Right lobe of liver (tissue), 6 donors: ENCODE measurements around the gene PPIA. TPM values are rescaled to one million over a fixed set of nuclear protein-coding genes. Genes with fewer than 3 reads are reported as not detected.

ENCODE experiments used
- ATAC-seq, 4 donors: fragments of 200-7000 bp; cut with Tn5 transposase; one replicate each; pipeline ENCODE4 v1.9.1; 2020; ENCODE audit warnings: mild to moderate bottlenecking in 4 of 4, moderate library complexity in 4 of 4
- DNase-seq, 3 donors: peaks; one replicate each; pipeline ENCODE4 v3.0.0-alpha.2; 2020
- H3K27ac ChIP-seq, 3 donors: fragments of 200-600 bp; one replicate each; pipeline ENCODE4 v1.8.0; 2022
- H3K27me3 ChIP-seq, 2 donors: fragments of 200-600 bp; one replicate each; pipeline ENCODE4 v1.8.0; 2022
- H3K36me3 ChIP-seq, 4 donors: fragments of 200-600 bp; sonication (generic) in 1 of 4; one replicate each; pipeline versions ENCODE4 v1.5.1 to v1.8.0; 2017 to 2022; ENCODE audit warnings: control low read depth in 1 of 4
- H3K4me1 ChIP-seq, 4 donors: fragments of 200-600 bp; sonication (generic) in 1 of 4; one replicate each; pipeline versions ENCODE4 v1.5.1 to v1.8.0; 2017 to 2022; ENCODE audit warnings: control low read depth in 1 of 4
- H3K4me3 ChIP-seq, 3 donors: fragments of 200-600 bp; one replicate each; pipeline ENCODE4 v1.8.0; 2022
- H3K9me3 ChIP-seq, 4 donors: fragments of 200-600 bp; sonication (generic) in 1 of 4; one replicate each; pipeline versions ENCODE4 v1.5.1 to v1.8.0; 2017 to 2022; ENCODE audit warnings: control low read depth in 1 of 4
- POLR2A ChIP-seq: fragments of 450-650 bp; IDR thresholded peaks from one replicate; pipeline ENCODE4 v1.6.1; 2017; ENCODE audit warnings: antibody characterized with exemption, mild to moderate bottlenecking
- WGBS: methylation state at CpG from one replicate; pipeline ENCODE4 v1.1.6; 2018; ENCODE audit warnings: low coverage, low lambda C conversion rate; ENCODE audit not compliant: insufficient coverage; ENCODE audit errors: missing lambda C conversion rate; 5-methylcytosine and 5-hydroxymethylcytosine counted together
- intact Hi-C, 2 donors: fragments of 100-400 bp; cut with DNase I; formaldehyde crosslinking; loops; one replicate each; pipeline versions ENCODE4 v1.11.2 to v1.14.1; 2022
- total RNA-seq, 6 experiments: library from RNA; depleted of rRNA in 2 of 6; stranded (reverse); fragments of >200 nt in 2 of 6; fragmentation: NEBNext Ultra II Directional in 3 of 6; extraction: Animal tissue kit (Norgen Biotek cat#: 25700) in 3 of 6; gene quantifications; one replicate each; pipeline versions ENCODE4 v1.1.0 to v1.2.4, GENCODE V29; 2016 to 2023
- TF ChIP-seq, protein P1 (sequence below), 4 donors: fragments of 200-600 bp in 3 of 4; fragments of 450-650 bp in 1 of 4; IDR thresholded peaks; one replicate each; pipeline versions ENCODE4 v1.5.1 to v1.8.0; 2016 to 2022; ENCODE audit warnings: antibody characterized with exemption in 4 of 4, mild to moderate bottlenecking in 2 of 4
- donor health status: DM: no; HTN: yes; CAD: no.
- donor health status: DM: no; HTN: no; CAD: no.
- donor health status: DM: no; HTN: no; CAD: no.
- donor health status: DM: no; HTN: yes; CAD: no.
- donor health status: DM: no; HTN: yes; CAD: no.

PPIA gene
- total RNA-seq, 6 experiments from 2014 or later = 530 to 1,528 (median 637) TPM

DNA sequence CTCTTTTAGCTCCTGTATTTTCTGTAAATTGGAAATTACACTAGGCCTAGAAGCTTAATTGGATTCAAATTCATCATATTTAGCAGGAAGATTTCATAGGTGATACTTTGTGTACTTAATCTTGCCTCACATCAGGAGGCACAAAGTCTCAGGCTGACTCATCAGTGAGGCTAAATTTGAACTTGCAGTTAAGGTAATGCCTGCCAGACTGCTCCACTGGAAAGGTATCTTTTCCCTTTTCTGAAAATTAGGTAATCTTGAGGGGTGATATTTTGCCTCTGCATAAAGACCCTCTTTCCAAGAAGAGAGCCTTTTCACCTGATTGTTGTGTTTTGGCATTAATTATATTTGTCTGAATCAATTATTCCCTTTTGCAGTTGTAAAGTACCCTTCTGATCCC lies 14.6 kb downstream of the PPIA start:
- Histone ChIP-seq H3K27ac (no peak overlapping the region), H3K9me3 (no peaks in the 10 kb centered on the region), H3K4me1 (peaks cover 0 to 12% (median 0%) of the 10 kb centered on the region in 4 donors), H3K36me3 (no peaks in the 10 kb centered on the region), H3K27me3 (no peaks in the 10 kb centered on the region), H3K4me3 (no peak overlapping the region)
- intact Hi-C loops = no loop called here
- peak; percentile 79 to 90 (median 87) for ATAC-seq
- DNase-seq = no peak
- TF ChIP-seq, protein P1, sequence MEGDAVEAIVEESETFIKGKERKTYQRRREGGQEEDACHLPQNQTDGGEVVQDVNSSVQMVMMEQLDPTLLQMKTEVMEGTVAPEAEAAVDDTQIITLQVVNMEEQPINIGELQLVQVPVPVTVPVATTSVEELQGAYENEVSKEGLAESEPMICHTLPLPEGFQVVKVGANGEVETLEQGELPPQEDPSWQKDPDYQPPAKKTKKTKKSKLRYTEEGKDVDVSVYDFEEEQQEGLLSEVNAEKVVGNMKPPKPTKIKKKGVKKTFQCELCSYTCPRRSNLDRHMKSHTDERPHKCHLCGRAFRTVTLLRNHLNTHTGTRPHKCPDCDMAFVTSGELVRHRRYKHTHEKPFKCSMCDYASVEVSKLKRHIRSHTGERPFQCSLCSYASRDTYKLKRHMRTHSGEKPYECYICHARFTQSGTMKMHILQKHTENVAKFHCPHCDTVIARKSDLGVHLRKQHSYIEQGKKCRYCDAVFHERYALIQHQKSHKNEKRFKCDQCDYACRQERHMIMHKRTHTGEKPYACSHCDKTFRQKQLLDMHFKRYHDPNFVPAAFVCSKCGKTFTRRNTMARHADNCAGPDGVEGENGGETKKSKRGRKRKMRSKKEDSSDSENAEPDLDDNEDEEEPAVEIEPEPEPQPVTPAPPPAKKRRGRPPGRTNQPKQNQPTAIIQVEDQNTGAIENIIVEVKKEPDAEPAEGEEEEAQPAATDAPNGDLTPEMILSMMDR (IDR thresholded peaks at IDR 0.05) = no peak
- no peak for TF ChIP-seq POLR2A

DNA sequence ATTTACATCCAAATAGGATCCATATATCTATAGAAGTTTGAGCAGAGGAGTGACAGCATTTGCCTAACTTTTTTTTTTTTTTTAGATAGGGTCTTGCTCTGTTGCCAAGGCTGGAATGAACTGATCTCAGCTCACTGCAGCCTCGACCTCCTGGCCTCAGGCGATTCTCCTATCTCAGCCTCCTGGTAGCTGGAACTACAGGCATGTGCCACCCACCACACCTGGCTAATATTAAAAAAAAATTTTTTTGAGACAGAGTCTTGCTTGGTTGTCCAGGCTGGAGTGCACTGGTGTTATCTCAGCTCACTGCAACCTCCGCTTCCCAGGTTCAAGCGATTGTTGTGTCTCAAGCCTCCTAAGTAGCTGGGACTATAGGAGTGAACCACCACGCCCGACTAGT lies 15.1 kb downstream of the PPIA start:
- 66% methylated on average over 2 of the region's 6 CpGs for WGBS

DNA sequence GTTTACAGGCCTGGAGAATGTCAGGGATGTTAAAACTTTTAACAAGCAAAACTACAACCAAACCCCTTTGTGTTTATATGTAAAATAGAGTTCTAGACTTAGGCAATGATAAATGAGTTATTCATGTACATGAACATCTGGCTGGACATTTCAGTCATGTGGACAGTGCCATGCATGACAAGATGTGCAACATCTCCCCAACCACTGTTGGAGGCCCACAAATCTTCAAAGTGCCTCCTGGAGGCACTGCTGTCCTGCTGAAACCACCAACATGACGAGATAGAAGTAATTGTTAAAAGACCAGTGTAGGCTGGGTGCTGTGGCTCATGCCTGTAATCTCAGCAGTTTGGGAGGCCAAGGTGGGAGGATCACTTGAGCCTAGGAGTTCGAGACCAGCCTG lies 18.4 kb downstream of the PPIA start:
- ATAC-seq (no peak), DNase-seq (no peak)
- intact Hi-C loops = no loop called here
- 78% methylated on average over 2 of the region's 2 CpGs for WGBS
- H3K4me1 ChIP-seq = peaks cover 0 to 8% (median 0%) of the 10 kb centered on the region in 4 donors
- H3K4me3 ChIP-seq = no peak overlapping the region
- H3K36me3 ChIP-seq = no peaks in the 10 kb centered on the region
- H3K27ac ChIP-seq = no peak overlapping the region
- H3K9me3 ChIP-seq = no peaks in the 10 kb centered on the region
- no peaks in the 10 kb centered on the region for H3K27me3 ChIP-seq
- no peak for TF ChIP-seq POLR2A
- TF ChIP-seq, protein P1 (IDR thresholded peaks at IDR 0.05) = no peak

More for the DNA sequence above, 15.1 kb downstream of the PPIA start:
- TF ChIP-seq, protein P1 (IDR thresholded peaks at IDR 0.05) = no peak
- no peak for TF ChIP-seq POLR2A
- Histone ChIP-seq H3K27me3 (no peaks in the 10 kb centered on the region), H3K4me1 (peaks cover 0 to 12% (median 0%) of the 10 kb centered on the region in 4 donors), H3K36me3 (no peaks in the 10 kb centered on the region), H3K4me3 (no peak overlapping the region), H3K9me3 (no peaks in the 10 kb centered on the region), H3K27ac (no peak overlapping the region)
- DNase-seq = no peak
- ATAC-seq = no peak
- intact Hi-C loops = no loop called here

DNA sequence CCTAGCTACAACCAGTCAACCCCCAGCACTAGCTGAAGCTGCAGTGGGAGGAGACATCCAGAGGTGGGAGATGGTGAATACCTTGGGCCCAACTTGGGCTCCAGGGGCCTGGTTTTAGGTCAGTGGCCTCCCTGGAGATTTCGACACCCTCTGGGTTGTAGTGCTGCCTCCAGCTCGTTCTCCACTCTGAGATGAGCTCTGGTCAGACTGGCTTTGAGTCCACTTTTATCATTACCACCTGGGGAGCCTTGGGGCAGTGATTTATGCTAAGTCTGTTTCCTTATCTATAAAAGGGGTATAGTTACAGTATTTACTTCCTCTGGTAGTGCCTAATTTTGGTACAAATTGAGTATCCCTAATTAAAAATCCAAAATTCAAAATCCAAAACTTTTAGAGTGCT lies 22.8 kb downstream of the PPIA start:
- no peak for TF ChIP-seq POLR2A
- TF ChIP-seq, protein P1 (IDR thresholded peaks at IDR 0.05) = no peak
- no peaks in the 10 kb centered on the region for H3K4me1 ChIP-seq
- no peak overlapping the region for H3K4me3 ChIP-seq
- H3K27ac ChIP-seq = no peak overlapping the region
- no peaks in the 10 kb centered on the region for H3K9me3 ChIP-seq
- H3K36me3 ChIP-seq = no peaks in the 10 kb centered on the region
- intact Hi-C loops = no loop called here
- DNase-seq = no peak
- no peaks in the 10 kb centered on the region for H3K27me3 ChIP-seq
- WGBS = 40% methylated on average over 1 of the region's 2 CpGs
- ATAC-seq = no peak

DNA sequence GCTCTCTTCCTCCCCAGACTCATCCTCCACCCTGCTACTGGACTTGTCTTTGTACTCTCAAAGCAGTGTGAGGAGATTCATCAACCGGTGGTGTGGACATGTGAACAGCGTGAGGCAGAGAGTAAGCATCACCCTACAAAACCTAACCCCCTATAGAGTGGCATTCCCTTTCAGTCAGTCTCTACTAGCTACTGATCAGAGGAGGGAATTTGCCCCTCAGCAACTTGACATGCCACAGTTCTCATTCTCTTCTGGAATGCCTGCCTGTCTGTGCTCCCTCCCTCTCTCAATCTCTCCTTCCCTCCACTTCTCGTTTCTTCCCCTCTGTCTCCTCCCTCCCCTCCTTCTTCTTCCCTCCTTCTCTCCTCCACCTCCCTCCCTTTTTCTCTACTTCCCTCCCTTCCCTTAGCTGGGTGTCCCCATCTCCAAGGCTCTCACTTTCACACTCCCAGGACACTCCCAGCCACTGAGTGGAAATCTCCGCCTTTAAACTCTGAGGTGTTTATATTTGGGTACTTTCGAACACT lies 26.8 kb downstream of the PPIA start:
- no peak for TF ChIP-seq POLR2A
- TF ChIP-seq, protein P1 (IDR thresholded peaks at IDR 0.05) = no peak
- intact Hi-C loops = no loop called here
- ATAC-seq = no peak
- Histone ChIP-seq H3K27ac (no peak overlapping the region), H3K4me3 (no peak overlapping the region), H3K27me3 (no peaks in the 10 kb centered on the region), H3K9me3 (no peaks in the 10 kb centered on the region), H3K4me1 (no peaks in the 10 kb centered on the region), H3K36me3 (peaks cover 0 to 6% (median 2%) of the 10 kb centered on the region in 4 donors)
- 82% methylated on average over 5 of the region's 5 CpGs for WGBS
- no peak for DNase-seq
